ENCODE data around the gene CNRIP1.

CNRIP1 gene

GRCh38 chr2:68341062-68341329 lies 21.2 kb upstream of the CNRIP1 start:
- TF ChIP-seq, protein P1, sequence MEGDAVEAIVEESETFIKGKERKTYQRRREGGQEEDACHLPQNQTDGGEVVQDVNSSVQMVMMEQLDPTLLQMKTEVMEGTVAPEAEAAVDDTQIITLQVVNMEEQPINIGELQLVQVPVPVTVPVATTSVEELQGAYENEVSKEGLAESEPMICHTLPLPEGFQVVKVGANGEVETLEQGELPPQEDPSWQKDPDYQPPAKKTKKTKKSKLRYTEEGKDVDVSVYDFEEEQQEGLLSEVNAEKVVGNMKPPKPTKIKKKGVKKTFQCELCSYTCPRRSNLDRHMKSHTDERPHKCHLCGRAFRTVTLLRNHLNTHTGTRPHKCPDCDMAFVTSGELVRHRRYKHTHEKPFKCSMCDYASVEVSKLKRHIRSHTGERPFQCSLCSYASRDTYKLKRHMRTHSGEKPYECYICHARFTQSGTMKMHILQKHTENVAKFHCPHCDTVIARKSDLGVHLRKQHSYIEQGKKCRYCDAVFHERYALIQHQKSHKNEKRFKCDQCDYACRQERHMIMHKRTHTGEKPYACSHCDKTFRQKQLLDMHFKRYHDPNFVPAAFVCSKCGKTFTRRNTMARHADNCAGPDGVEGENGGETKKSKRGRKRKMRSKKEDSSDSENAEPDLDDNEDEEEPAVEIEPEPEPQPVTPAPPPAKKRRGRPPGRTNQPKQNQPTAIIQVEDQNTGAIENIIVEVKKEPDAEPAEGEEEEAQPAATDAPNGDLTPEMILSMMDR (IDR thresholded peaks at IDR 0.05; ENCODE audit: low read length, missing control alignments), result no peak
- DNase-seq (ENCODE audit: low read depth), result no peak
- H3K4me3 ChIP-seq (replicated peaks; ENCODE audit: low read depth, low read length), result no peak overlapping the region

DNA sequence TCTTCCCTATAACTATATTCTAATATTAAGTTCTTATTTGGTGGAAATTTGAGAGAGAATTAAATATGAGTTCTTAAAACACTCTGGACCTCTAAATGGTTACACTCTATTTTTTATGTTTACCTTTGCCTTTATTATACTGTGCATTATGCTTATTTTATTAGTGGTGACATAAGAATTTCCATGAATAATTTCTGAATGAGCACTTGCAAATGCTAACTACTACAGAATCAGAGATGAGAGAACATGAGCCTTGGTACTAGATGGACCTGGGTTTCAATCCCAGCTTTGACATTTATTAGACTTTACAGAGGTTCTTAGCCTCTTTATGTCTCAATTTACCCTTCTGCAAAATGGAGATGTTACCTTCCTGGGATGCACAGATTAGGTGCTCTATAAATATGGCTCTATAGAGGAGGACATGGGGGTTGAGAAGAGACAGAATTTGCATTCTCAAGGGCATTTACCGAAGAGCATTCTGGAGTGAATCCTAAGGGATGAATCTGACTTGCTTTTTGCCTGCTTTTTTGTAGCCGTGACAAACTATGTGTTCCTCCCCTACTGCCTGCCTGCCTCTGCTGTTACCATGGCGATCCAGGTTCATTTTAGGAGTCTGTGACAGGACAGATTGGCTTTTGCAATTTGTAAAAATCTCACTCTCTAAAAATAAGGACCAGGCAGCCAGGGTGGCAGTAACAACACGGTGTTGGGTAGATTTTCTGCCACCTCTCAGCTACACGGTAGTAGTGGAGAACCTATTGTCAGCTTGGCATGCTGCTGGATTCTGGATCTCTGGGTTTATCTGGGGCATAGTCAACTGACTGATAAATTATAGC lies 20.7 kb upstream of the CNRIP1 start:
- TF ChIP-seq, protein P1 (IDR thresholded peaks at IDR 0.05; ENCODE audit: low read length, missing control alignments), result no peak
- no peak for DNase-seq (ENCODE audit: low read depth)
- H3K4me3 ChIP-seq (replicated peaks; ENCODE audit: low read depth, low read length), result no peak overlapping the region

DNA sequence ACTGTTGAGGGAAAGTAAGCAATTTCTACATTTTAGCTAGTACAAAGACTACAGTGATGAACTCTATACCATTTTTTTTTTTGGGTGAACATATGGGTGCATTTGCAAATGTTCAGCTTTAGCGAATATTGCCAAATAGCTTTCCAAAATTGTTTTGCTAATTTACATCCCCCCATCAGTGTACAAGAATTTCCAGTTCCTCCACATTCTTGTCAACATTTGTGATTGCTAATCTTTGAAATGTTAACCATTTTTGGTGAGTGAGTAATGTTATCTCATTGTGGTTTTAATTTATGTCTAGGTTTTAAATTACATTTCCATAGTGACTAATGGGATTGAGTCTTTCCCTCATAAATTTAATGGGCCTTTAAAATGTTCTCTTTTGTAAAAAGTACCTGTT lies 16.4 kb upstream of the CNRIP1 start:
- peak; percentile 49 for DNase-seq (ENCODE audit: low read depth)
- TF ChIP-seq, protein P1 (IDR thresholded peaks at IDR 0.05; ENCODE audit: low read length, missing control alignments), result no peak
- no peak overlapping the region for H3K4me3 ChIP-seq (replicated peaks; ENCODE audit: low read depth, low read length)

DNA sequence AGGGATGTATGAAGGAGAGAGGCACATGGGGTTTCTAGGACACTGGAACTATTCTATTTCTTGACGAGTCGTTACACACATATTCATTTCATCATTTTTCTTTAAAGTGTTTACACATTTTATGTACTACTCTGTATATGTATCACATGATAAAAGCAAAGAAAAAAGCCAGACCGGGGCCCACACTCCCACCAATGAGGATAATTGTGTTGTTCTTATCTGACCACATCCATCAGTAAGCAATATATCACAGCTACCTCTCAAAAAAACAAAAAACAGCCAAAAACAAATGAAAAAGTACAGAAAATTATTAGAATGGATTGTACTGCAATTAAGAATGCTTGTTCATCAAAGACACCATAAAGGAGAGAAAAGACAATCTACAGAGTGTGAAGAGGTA lies 14.2 kb upstream of the CNRIP1 start:
- TF ChIP-seq, protein P1 (IDR thresholded peaks at IDR 0.05; ENCODE audit: low read length, missing control alignments), result no peak
- H3K4me3 ChIP-seq (replicated peaks; ENCODE audit: low read depth, low read length), result no peak overlapping the region
- DNase-seq (ENCODE audit: low read depth), result no peak

DNA sequence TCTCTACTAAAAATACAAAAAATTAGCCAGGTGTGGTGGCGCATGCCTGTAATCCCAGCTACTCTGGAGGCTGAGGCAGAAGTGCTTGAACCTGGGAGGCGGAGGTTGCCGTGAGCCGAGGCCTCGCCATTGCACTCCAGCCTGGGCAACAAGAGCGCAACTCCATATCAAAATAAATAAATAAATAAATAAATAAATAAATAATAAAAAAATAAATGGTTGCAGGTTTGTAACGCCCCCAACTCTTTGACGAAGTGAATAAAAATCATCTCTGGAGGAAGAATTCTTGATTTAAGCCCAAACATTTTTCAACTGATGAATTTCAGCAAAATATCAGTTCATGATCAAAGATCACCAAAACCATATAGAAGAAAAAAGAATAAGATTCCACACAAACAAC lies 13.3 kb upstream of the CNRIP1 start:
- no peak overlapping the region for H3K4me3 ChIP-seq (replicated peaks; ENCODE audit: low read depth, low read length)
- no peak for DNase-seq (ENCODE audit: low read depth)
- TF ChIP-seq, protein P1 (IDR thresholded peaks at IDR 0.05; ENCODE audit: low read length, missing control alignments), result no peak

- no peak overlapping the region for H3K4me3 ChIP-seq (replicated peaks; ENCODE audit: low read depth, low read length)
- DNase-seq (ENCODE audit: low read depth), result peak; percentile 31
- TF ChIP-seq, protein P1 (IDR thresholded peaks at IDR 0.05; ENCODE audit: low read length, missing control alignments), result no peak
These were observed 10.9 kb upstream of the CNRIP1 start for GRCh38 chr2:68330691-68331090.

- TF ChIP-seq, protein P1 (IDR thresholded peaks at IDR 0.05; ENCODE audit: low read length, missing control alignments), result no peak
- DNase-seq (ENCODE audit: low read depth), result no peak
These were observed 9.2 kb upstream of the CNRIP1 start for GRCh38 chr2:68328901-68329300.

More at GRCh38 chr2:68328901-68329300, 9.2 kb upstream of the CNRIP1 start:
- no peak overlapping the region for H3K4me3 ChIP-seq (replicated peaks; ENCODE audit: low read depth, low read length)

Data from fibroblast of pulmonary artery (primary cell).